Liver (tissue), 3 donors: ENCODE measurements around the gene PFKFB4.

Source experiments
- CTCF ChIP-seq: fragments of 150-350 bp; IDR thresholded peaks from 2 replicates; pipeline ENCODE4 v1.5.1; 2017; ENCODE audit warnings: improper control_type of control experiment, low read depth, low read length; ENCODE audit not compliant: missing input control
- GABPA ChIP-seq, 2 donors: IDR thresholded peaks in 1 of 2; conservative IDR thresholded peaks in 1 of 2; 2 replicates each; pipeline ENCODE4 v1.6.1; 2016; ENCODE audit warnings: antibody characterized with exemption in 2 of 2, mild to moderate bottlenecking in 1 of 2, moderate library complexity in 1 of 2
- JUND ChIP-seq, 2 donors: IDR thresholded peaks; 2 replicates each; pipeline ENCODE4 v1.6.1; 2016; ENCODE audit warnings: antibody characterized with exemption in 2 of 2
- RAD21 ChIP-seq, 2 donors: IDR thresholded peaks; 2 replicates each; pipeline ENCODE4 v1.6.1; 2016; ENCODE audit warnings: antibody characterized with exemption in 2 of 2, mild to moderate bottlenecking in 2 of 2
- donor health status: healthy.
- donor health status: healthy.

DNA sequence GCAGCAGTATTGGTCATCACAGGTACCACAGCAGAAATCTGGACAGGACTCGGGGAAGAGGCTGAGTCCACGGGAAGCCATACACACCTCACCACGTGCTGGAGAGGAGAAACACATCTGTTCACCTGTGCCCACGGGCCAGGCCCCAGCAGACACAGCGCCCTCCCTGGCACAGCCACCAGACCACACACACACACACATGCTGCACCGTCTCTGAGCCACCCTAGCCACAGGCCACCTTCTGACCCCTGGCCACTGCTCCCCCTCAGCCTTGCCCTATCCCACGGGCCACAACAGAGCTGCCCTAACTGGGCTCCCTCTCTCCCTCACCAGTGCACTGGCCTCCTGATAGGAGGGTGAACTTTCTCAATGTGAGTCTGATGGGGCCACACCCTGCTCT lies 55.4 kb downstream of the PFKFB4 start:
- no peak for TF ChIP-seq CTCF
- no peak for TF ChIP-seq GABPA (IDR thresholded peaks at IDR 0.05 in 1 of 2, conservative IDR thresholded peaks at IDR 0.05 in 1 of 2)
- TF ChIP-seq JUND (IDR thresholded peaks at IDR 0.05): no peak
- TF ChIP-seq RAD21 (IDR thresholded peaks at IDR 0.05): no peak
